Measurements from ENCODE around the gene MTPN.

Gene MTPN

GRCh38 chr7:135956393-135956792 is 20.8 kb downstream of the MTPN start:
- DNase-seq = no peak

DNA sequence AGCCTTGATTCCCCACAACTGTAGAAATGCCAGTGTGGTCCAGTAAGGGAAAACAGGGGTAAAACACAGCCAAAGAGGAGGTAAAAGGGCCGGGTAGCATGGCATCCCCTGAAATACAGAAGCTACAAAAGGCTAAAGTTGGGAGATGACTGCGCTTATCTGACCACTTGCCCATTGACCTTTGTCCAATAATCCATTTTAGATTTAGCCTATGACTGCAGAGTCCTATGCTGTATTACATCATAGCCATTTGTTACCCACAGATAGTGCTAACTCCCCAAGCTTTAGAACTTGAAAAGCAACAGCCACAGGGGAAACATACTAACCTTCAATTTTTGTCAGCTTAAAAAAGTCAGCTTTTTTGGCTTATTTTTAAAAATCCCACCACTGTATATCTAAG is 26.2 kb downstream of the MTPN start:
- DNase-seq = no peak

- DNase-seq = no peak
Observed at GRCh38 chr7:135950429-135950828, 26.7 kb downstream of the MTPN start.

- DNase-seq = no peak
Observed at GRCh38 chr7:135946289-135947055, 30.7 kb downstream of the MTPN start.

- DNase-seq = no peak
Observed at GRCh38 chr7:135944753-135945152, 32.4 kb downstream of the MTPN start.

DNA sequence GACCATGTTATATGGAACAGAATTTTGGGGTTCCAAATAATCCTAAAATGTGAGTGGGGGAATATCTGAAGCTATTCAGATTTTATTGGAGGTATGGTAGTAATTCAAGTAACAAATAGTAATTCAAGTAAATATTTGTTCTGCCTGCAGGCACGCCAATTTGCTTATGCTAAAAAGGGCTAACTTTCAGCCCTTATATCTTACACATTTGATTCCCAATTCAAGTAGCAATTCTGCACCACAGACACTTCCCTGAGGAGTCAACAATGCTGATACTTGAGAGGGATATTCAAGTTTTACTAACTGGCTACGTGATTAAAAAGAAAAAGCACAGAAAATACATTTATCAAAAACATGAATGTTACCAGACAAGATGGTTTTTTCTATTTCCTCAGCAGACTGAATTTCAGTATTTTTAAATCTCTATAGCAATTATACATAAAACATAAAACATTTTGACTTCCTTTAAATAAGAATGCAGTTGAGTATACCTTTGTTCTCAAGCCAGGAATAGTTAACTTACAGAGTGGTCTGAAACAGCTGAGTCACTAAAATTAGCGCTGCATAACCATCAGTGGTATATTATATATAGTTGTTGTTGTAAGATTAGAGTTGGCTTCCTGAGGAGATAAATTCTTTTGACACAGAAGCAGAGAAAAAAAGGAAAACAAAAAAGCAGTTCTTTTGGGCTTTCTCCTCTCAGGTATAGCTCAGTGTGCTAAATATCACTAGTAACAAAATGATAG is 33.9 kb downstream of the MTPN start:
- DNase-seq = peak; percentile 33

- no peak for DNase-seq
Observed at GRCh38 chr7:135942614-135943013, 34.5 kb downstream of the MTPN start.

DNA sequence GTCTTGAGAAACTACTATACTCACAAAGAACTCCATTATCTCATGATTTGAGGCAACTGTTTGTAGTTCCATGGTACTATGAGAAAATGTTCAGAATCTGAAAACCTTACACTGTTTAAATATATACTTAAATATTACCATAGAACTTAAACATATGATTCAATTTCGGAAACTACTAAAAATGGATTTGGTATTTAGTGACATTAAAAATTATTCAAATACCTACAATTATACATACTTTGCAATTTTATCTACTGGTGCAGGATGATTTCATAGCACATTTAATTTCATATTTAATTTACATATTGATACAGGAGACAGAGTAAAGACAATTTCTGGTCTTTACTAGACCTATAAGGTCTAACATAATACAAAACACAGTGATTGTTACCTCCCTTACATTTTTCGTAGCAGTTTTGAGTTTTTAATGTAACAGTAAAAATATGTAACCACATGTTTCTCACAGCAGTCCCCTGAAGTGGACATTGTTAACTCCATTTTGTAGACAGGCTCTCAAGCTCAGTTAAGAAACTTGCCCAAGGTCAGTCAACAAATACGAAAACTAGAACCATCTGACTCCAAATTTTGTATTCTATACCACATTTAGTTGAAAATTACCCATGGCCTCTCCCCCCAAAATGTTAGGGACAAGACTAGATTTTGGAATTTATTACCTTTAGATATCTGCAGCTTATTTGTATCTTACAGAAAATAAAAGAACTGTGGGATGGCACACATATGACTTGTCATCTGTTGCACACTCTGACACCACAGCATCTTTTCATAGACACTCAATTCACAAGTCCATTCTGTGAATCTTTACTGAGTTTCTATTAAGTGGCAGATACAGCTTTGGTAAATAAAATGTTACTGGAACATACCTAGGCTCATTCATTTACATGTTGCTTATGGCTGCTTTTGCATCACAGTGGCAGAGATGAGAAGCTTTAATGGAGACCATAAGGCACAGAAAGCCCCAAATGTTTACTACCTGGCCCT is 36.8 kb downstream of the MTPN start:
- no peak for DNase-seq

- no peak for DNase-seq
Observed at GRCh38 chr7:135939261-135939812, 37.8 kb downstream of the MTPN start.

GRCh38 chr7:135938563-135938962 is 38.6 kb downstream of the MTPN start:
- no peak for DNase-seq

DNA sequence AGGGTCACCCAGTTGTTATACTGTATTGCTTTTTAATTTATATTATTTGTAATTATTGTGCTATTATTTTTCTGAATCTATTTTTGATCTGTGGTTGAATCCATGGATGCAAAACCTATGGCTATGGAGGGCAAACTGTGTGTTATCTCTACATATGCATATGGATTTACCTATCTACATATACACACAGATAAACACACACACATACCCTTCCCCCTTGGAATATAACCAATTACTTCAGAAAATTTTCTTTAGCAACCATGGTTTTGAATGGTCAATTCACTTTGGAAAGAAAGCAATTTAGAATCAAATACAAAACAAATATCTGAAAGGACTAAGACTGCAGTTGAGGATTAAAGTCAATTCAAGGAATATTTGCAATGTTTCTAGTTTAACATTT is 39.1 kb downstream of the MTPN start:
- no peak for DNase-seq

DNA sequence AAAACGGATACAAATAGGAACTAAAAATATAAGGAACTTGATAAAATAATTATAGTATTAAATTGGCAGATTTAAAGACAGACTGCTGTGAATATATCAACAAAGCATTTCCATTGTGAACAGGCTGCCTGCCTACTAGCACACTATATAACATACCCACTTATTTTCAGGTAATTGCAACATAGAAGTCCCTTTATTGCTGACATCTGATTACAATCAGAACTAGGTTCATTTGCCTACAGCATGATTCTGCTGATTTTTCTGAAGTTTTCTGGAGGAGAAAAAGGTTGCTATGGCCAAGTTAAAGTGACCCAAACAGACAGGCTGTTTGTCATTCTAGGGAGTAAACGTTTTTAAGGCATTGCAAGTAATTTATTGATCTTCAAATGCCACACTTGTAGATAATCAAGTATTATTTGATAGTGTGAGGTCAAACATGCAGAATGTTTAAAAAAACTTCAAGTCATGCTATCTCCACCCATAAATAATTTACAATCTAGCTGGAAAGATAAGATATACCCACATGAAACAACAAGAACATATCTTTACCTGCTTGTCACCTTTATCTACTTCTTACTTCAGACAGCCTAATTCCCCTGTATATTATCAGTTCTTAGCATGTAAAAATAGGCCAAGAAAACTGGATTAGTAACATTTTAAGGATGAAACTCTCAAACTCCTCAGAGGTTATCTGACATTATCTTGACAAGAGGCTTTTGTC is 40.5 kb downstream of the MTPN start:
- DNase-seq = no peak

DNA sequence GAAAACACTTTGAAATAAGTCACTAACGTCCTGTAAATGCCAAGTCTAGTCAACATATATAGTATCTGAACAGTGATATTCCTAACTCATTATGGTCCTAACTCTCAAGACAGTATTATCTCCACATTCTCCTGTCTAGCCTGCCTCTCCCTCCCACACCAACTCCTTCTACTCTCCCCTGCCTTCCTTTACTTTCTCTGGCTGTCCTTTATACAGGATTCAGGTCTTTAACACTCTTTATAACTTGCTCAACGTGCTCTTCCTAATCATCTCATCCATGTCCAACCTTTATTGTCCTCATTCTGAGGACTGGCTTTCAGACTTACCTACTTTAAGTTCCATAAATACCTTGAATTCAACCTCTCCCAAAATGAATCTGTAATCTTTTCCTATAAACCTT is 42.5 kb downstream of the MTPN start:
- no peak for DNase-seq

DNA sequence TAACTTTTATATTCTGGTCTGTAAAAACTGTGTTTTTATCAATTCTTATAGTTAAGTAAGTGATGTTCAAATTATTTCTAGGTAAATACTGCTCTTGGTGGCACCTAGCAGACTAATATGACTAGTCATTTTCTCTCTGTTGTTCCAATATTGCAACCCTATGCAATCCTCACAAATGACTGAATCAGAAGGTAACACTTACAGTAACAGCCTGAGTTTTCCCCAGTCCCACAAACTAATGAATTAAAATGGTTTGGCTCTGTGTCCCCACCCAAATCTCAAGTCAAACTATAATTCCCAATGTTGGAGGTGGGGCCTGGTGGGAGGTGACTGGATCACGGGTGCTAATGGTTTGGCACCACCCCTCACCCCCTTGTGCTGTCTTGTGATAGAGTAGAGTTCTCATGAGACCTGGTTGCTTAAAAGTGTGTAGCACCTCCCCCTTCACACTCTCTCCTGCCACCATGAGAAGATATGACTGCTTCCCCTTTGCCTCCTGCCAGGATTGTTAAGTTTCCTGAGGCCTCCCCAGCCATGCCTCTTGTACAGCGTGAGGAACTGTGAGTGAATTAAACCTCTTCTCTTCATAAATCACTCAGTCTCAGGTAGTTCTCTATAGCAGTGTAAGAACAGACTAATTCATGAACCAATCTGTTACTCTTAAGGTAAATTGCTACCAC is 43.5 kb downstream of the MTPN start:
- no peak for DNase-seq

GRCh38 chr7:135932131-135932530 is 45.0 kb downstream of the MTPN start:
- DNase-seq = no peak

- DNase-seq = peak; percentile 95
Observed at GRCh38 chr7:135930565-135931461, 46.3 kb downstream of the MTPN start.

GRCh38 chr7:135929722-135930141 is 47.4 kb downstream of the MTPN start:
- no peak for DNase-seq

- DNase-seq = no peak
Observed at GRCh38 chr7:135929249-135929648, 47.9 kb downstream of the MTPN start.

GRCh38 chr7:135928136-135928535 is 49.0 kb downstream of the MTPN start:
- no peak for DNase-seq

GRCh38 chr7:135925210-135925609 is 51.9 kb downstream of the MTPN start:
- DNase-seq = no peak
